CD1c-positive myeloid dendritic cell (primary cell): ENCODE results near the gene DDB1.
A peak's percentile ranks its signal among the peaks of the same experiment; 100 is the strongest.

Experiments
- DNase-seq: peaks from one replicate; pipeline ENCODE4 v3.0.0-alpha.2; 2016; ENCODE audit errors: extremely low spot score

The DDB1 gene

GRCh38 chr11:61297341-61297740 lies 35.6 kb downstream of the DDB1 start:
- no peak for DNase-seq

DNA sequence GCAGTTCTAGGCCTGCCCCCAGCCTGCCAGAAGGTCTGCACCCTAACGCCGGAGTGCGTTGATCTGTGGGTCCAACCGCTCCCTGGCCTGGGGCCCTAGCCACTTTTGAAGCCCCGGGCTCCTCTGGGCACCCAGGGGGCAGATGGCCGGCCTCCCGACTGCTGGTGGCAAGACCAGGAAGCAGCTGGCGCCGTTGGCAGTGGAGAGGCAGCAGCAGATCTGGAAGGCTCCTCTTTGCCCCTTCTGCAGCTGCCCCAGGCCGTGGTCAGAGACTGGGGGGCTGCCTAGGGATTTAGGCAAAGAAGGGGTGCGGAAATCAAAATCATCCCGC lies 37.3 kb downstream of the DDB1 start:
- DNase-seq: no peak

GRCh38 chr11:61294717-61295595 lies 37.9 kb downstream of the DDB1 start, which contains the start of gene VWCE:
TSS of gene VWCE (minus strand) at chr11:61295316. CDS start at chr11:61295037, 279 bp downstream.
- peak; percentile 67 for DNase-seq

- peak; percentile 46 for DNase-seq
Measured at GRCh38 chr11:61293867-61294716, 38.8 kb downstream of the DDB1 start.

DNA sequence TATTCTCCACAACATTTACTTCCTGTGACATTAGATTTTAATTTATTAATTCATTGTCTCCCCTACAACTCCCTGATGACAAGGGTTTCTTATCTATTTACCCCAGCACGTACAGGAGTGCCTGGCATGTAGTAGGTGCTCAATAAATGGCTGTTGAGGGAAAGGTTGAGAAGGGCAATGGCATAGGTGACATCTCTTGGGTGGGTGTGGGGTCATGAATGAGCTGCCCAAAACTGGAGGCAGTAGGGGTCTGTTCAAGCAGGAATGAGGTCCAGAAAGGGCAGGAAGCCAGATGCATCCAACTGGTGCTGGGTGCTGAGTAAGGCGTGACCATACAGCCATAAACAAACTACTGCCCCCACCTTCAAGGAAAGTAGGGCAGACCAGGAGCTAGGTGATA lies 40.5 kb downstream of the DDB1 start:
- no peak for DNase-seq

GRCh38 chr11:61290905-61291690 lies 41.8 kb downstream of the DDB1 start:
- peak; percentile 18 for DNase-seq

DNA sequence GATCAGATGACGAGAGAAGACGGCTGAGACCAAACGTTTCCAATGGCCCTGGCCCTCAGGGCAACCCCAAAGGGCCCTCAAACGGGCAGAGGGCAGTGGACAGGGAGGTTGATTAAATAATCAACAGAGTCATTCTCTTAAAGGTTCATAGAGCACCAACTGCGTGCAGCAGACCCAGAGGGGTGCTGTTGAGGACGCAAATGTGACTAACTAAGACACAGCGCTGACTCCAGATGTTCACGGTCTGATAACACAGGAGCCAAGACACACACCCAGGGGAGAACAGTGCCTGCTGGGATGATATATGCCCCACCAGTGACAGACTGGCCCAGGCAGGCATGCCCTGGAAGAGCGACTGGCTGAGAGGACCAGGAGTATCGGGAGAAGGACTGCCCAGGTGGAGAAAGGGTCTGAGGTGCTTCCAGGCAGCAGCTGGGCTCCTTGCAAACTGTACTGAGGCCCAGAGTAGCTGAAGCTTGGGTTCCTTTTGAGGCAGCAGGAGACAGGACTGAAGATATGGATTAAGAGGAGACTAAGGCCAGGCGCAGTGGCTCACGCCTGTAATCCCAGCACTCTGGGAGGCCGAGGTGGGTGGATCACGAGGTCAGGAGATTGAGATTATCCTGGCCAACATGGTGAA lies 45.4 kb downstream of the DDB1 start:
- DNase-seq: no peak

DNA sequence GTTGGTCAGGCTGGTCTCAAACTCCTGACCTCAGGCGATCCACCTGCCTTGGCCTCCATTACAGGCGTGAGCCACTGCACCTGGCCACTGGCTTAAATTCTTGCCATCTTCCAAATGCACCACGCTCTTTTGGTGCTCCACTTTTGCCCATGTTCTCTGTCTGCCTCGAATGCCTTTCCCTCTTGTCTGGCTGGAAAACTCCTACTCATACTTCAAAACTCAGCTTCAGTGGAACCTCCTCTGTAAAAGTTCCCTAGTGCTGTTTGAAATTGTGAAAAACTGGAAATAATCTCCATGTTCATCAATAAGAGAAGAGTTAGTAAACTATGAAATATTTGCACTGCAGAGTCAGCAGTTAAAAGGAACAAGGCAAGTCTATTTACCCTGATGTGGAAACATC lies 49.3 kb downstream of the DDB1 start:
- DNase-seq: no peak

- DNase-seq: peak; percentile 9
Measured at GRCh38 chr11:61281581-61282250, 51.2 kb downstream of the DDB1 start.

DNA sequence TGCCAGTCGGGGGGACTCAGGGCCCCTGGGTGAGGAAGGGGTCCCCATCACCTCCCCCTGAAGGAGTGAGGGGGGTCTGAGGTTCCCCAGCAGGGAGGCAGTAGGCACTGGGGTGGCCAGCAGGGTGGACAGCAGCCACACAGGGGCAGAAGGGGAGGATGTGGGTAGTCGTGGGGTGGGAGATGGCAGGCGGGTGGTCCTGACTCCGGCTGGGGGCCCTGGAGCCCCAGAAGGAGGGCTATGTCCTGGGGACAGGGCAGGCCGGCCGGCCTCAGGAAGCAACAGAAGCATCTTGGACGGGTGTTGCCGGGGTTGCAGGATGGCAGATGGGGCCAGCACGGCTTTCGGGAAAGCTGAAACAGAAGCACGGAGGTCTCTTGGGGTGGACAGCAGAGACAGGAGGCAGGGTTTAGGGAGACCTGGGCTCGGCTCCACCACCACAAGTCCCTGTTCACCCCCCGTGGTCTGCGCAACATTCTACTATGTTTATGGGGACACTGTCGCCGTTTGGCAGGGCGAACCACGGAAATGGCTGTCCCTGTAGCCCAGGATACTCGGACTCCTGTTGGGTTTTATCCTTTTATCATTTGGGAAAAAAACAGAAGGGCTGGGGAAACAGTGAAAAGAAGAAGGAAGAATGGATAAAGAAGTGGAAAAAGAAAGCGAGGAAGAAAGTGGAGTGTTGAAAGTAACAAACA lies 51.9 kb downstream of the DDB1 start:
- no peak for DNase-seq

DNA sequence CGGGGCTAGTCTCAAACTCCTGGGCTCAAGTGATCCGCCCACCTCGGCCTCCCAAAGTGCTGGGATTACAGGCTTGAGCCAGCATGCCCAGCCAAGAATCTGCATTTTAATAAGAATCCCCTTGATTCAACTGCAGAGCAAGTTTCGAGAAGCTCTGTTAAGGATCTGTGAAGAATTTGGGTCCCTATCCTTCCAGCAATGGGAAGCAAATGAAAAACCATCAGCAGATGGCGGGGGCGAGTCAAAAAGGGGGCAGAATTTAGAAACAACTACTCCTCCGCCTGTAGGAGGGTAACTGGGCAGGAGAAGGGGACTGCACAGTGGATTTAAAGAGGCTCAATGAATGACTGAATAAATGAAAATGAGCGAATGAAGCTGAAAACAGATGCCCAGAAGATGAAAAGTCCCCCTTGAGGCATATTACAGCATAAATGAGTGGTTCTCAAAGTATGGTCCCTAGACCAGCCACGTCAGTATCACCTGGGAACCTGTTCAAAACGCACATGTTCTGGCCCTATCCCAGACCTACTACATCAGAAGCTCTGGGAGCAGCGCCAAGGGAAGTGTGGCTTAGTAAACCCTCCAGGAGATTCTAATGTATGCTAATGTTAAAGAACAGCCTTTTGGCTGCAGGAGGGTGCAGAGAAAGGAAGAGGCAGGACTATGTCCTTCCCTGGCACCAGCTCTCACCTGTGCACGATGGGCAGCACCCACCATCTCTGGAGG lies 52.8 kb downstream of the DDB1 start:
- DNase-seq: no peak

DNA sequence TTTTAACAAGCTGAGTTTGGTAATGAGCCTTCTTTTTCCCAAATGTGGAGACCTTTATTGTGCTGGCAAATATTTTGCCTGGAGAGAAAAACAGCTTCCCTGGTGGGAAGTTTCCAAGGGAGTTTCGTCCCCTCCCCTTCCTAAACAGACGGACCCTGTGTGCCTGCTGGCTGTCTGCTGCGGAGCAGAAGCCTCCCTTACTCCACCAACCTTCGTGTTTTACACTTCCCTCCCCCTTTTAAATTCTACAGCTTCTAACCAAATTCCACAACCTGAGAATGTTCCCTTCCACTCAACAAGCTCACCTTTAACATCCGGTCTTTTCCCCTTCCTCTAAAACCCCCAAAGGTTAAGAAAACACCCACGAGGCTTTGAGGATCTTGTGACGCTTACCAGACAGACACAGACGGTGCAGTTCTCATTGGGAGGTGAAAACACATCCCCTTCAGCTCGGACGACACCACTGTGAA lies 54.9 kb downstream of the DDB1 start:
- no peak for DNase-seq

DNA sequence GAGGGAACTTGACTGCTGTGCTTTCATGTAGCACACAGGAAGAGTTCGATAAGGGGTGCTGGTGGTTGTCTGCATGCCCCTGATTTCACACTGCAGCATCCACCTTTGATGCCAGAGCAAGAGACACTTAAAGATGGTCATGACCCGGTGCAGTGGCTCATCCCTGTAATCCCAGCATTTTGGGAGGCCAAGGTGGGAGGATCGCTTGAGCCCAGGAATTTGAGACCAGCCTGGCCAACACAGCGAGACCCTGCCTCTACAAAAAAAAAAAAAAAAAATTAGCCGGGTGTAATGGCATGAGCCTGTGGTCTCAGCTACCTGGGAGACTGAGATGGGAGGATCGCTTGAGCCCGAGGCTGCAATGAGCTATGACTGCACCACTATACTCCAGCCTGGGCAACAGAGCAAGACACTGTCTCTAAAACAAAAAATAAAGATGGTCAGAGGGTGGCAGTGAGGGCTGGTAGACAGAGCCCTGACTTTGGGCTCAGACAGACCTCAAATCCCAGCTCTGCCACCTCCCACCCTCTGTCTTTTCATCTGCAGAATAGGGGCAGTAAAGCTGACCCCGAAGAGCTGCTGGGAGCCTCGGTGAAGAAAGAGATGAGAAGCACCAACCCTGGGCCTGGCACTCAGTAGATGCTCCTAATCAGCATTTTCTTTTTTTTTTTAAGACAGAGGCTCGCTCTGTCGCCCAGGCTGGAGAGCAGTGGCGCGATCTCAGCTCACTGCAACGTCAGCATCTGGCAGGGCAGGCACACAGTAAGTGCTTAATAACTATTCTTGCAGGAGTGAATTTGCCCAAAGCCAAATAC lies 55.5 kb downstream of the DDB1 start:
- DNase-seq: no peak

- DNase-seq: no peak
Measured at GRCh38 chr11:61275191-61275590, 57.7 kb downstream of the DDB1 start.

DNA sequence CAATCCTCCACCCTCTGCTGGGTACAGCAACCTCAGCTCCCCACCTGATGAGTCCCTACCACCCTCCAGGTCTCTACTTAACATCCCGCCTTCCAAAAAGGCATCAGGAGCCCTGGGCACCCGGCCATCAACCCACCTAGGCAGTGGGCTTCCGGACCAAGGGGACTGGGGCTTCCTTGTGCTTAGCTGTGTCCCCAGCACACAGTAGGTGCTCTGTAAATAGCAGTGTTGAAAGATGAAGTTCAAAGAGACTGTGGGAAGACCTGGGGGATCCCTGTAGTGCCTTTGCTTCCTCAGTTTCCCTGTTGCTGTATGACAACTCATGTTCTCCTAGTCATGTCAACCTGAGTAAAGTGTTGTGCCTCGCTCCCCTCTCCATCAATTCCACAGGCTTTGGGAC lies 58.8 kb downstream of the DDB1 start:
- no peak for DNase-seq

GRCh38 chr11:61273178-61274078 lies 59.5 kb downstream of the DDB1 start:
- DNase-seq: no peak

DNA sequence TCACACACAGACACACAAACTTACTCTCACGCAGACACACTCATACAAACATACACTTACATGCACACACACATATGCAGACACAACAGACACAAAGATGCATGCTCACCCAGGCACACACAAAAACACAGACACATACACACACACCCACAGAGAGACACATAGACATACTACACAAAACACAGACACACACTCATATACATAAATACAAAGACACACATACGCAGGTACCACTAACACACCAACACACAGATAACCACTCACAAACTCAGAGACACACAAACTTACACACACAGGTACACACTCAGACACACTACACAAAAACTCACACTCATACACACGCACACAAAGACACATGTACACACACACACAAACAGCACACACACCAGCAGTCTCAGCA lies 60.2 kb downstream of the DDB1 start:
- DNase-seq: no peak
